GM21576 (cell line): ENCODE results near the gene ZACN.

Experiments used
- ATAC-seq: cut with Tn5 transposase; IDR thresholded peaks from one replicate; pipeline ENCODE4 v1.9.1; 2021; ENCODE audit warnings: mild to moderate bottlenecking, moderate library complexity; ENCODE audit not compliant: unreplicated experiment

Gene ZACN

GRCh38 chr17:76080768-76081287 is 1.8 kb downstream of the ZACN start:
- ATAC-seq: no peak

GRCh38 chr17:76081295-76082210 is 2.6 kb downstream of the ZACN start:
- ATAC-seq: no peak

- no peak for ATAC-seq
Measured at GRCh38 chr17:76082326-76083251, 3.6 kb downstream of the ZACN start.

GRCh38 chr17:76083536-76084182 is 4.7 kb downstream of the ZACN start:
- no peak for ATAC-seq

GRCh38 chr17:76085066-76085730 is 6.2 kb downstream of the ZACN start:
- no peak for ATAC-seq

GRCh38 chr17:76085731-76086366 is 6.9 kb downstream of the ZACN start:
- ATAC-seq: no peak

- ATAC-seq: no peak
Measured at GRCh38 chr17:76086384-76086783, 7.4 kb downstream of the ZACN start.

- no peak for ATAC-seq
Measured at GRCh38 chr17:76087531-76087930, 8.5 kb downstream of the ZACN start.

GRCh38 chr17:76088041-76088867 is 9.3 kb downstream of the ZACN start:
- ATAC-seq: no peak

- ATAC-seq: no peak
Measured at GRCh38 chr17:76088868-76089576, 10.0 kb downstream of the ZACN start.

- ATAC-seq: no peak
Measured at GRCh38 chr17:76089680-76090516, 10.9 kb downstream of the ZACN start.

- no peak for ATAC-seq
Measured at GRCh38 chr17:76090517-76091129, 11.6 kb downstream of the ZACN start.

- ATAC-seq: no peak
Measured at GRCh38 chr17:76091526-76092286, 12.7 kb downstream of the ZACN start.

GRCh38 chr17:76092526-76093413 is 13.8 kb downstream of the ZACN start:
- ATAC-seq: no peak

GRCh38 chr17:76094046-76094445 is 15.1 kb downstream of the ZACN start:
- ATAC-seq: no peak
